Fibroblast of skin of right biceps (primary cell): Measurements from ENCODE around the gene STPG3.

Experiments used
- DNase-seq: peaks from one replicate; pipeline ENCODE4 v3.0.0-alpha.2; 2013

The STPG3 gene

DNA sequence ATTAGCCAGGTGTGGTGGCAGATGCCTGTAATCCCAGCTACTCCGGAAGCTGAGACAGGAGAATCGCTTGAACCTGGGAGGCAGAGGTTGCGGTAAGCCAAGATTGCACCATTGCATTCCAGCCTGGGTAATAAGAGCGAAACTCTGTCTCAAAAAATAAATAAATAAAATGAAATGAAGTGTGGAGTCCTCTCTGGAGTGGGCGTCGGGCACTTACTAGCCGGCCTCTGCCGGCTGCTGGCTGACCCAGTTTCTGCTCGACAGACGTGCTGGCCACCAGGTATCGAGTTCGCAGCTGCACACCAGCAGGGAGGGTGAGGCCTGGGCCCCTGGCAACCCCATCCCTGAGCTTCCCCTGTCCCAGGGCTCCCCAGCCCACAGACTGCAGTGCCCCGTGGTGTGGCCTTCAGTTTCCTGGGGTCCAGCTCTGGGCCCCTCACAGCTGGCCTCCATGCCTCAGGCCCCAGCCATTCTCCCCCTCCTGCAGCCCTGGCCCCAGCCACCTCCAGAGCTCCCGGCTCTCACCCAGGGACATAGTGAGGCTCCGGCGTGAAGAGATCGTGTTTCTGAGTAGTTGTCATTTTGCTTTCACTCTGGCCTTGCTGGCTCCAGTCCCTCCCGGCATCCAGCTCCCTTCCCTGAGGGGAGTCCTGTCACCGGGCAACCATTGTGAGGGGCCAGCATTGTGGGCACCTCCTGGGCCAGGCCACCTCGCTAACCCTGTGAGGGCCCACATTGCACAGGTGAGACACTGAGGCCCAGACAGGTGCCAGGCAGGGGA is 3.8 kb upstream of the STPG3 start:
- DNase-seq, result no peak

GRCh38 chr9:137247916-137248175 is 3.2 kb upstream of the STPG3 start:
- DNase-seq, result no peak

- DNase-seq, result no peak
These were observed 525 bp upstream of the STPG3 start for GRCh38 chr9:137250329-137251193.

- no peak for DNase-seq
These were observed 593 bp downstream of the STPG3 start for GRCh38 chr9:137251490-137252268.

- DNase-seq, result no peak
These were observed 1.7 kb downstream of the STPG3 start for GRCh38 chr9:137252555-137253506.

- DNase-seq, result no peak
These were observed 2.9 kb downstream of the STPG3 start for GRCh38 chr9:137253717-137254623.

DNA sequence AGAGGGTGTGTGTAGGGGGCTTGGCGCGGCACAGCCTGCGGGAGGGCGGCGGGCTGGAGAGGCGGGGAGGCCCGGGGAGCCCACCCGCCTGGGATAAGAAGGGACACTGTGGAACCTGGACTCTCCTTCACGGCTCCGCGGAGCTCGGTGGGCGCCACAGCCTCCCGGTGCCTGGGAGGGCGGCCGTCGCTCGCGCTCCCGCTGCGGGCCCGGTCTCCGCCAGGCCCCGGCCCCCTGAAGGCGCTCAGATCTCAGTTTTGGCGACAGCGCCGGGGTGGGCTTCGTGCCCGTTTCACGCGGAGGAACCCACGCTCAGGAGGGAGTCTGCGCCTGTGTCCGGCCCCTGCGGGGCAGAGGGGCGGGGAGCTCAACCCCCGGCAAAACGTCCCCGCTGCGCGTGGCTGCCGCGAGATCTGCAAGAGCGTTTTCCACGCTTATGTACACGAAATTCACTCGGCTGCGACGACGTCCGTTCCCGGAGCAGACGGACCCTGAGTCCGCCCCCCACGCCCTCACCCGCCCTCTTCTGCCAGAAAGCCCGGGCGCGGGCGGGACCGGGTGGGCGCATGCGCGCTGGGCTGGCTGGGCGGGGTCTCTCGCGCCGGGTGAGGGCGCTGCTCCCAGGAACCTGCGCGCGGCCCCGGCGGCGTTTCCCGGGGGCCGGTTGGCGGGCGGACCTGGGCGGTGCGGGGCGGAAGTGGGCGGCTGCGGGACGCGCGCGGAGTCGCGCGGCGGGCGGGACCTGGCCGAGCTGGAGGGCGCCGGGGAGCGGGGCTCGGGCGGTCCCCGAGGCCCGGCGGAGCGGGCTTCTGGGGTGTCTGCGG is 3.8 kb downstream of the STPG3 start, which contains the start of gene NELFB:
Gene NELFB, plus strand, starts transcription at position 704 of the 824 bp plus-strand sequence.
- DNase-seq, result peak; percentile 87

- DNase-seq, result peak; percentile 25
These were observed 4.5 kb downstream of the STPG3 start for GRCh38 chr9:137255448-137256114.

DNA sequence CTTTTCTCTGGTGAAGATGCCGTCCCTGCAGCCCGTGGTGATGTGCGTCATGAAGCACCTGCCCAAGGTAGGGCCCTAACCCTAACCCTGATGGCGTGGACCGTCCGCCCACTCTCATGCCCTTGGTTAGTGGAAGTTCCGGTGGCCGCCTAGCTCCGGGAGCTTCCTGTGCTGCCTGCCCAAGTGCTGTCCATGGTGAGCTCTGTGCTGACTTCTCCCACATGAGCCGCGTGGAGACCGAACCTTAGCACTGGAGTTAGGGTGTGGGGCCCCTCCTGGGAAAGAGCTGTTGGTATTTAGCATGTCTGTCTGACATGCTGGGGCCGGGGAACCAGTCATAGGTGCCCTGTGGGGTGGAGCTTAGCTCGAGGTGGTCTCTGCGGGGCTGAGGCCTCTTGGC is 5.3 kb downstream of the STPG3 start:
- DNase-seq, result no peak

DNA sequence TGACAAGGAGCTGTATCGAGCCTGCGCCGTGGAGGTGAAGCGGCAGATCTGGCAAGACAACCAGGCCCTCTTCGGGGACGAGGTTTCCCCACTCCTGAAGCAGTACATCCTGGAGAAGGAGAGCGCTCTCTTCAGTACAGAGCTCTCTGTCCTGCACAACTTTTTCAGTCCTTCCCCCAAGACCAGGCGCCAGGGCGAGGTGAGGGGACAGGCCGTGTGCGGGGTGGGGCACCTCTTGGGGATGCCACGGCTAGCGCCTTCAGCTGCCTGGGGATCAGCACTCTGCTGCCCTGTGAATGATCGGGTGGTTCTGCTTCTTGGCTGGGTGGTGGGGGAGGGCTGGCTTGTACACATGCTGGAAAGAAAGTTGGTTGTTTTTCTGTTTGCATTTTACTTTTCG is 5.8 kb downstream of the STPG3 start:
- DNase-seq, result no peak

DNA sequence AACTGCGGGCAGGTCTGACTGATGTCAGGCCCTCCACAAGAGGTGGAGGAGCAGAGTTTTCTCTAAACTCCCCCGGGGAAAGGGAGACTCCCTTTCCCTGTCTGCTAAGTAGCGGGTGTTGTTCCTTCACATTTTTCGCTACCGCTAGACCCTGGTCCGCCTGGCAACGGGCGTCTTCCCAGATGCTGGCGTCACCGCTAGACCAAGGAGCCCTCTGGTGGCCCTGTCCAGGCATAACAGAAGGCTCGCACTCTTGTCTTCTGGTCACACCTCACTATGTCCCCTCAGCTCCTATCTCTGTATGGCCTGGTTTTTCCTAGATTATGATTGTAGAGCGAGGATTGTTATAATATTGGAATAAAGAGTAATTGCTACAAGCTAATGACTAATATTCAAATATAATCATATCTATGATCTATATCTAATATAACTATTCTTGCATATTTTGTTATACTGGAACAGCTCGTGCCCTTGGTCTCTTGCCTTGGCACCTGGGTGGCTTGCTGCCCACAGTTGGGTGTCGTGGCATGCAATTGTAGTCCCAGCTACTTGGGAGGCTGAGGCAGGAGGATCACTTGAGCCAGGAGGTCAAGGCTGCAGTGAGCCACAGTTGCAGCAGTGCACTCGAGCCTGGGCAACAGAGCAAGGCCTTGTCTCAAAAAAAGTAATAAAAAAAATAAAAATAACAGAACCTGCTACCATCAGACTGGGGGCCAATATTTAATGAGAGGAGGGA is 11.3 kb downstream of the STPG3 start:
- DNase-seq, result peak; percentile 37

GRCh38 chr9:137262909-137263285 is 11.8 kb downstream of the STPG3 start:
- DNase-seq, result no peak

GRCh38 chr9:137263506-137263905 is 12.4 kb downstream of the STPG3 start:
- no peak for DNase-seq

DNA sequence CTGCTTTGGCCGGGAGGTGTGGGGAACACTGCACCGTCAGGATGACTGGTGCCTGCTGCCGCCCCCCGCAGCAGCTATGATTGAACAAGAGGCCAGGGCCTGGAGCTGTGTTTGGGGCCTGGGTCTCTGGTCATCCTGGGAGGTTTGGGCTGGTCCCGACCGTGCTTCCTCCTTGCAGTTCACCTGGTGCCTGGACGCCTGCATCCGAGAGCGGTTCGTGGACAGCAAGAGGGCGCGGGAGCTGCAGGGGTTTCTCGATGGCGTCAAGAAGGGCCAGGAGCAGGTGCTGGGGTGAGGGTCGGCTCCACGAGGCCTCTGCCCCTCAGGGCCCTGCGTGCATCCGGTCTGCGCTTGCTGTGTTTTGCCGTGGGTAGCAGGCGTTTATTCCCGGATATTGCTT is 13.0 kb downstream of the STPG3 start:
- DNase-seq, result no peak

DNA sequence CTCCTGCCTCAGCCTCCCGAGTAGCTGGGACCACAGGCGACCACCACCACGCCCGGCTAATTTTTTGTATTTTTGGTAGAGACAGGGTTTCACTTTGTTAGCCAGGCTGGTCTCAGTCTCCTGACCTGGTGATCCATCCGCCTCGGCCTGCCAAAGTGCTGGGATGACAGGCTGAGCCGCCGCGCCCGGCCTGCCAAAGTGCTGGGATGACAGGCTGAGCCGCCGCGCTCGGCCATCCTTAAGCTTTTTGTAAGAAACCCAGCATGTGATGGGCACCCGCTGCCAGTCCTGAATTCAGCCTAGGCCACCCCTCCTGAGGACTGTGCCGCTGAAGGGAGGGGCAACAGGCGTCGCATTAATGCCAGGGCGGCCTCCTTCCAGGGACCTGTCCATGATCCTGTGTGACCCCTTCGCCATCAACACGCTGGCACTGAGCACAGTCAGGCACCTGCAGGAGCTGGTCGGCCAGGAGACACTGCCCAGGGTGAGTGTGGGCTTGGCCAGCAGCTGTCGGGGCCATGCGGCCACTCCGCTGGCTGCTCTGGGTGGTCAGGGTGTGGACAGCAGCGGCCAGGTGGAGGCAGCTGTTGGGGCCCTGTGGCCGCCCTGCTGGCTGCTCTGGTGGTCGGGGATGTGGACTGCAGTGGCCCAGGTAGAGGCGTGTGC is 14.5 kb downstream of the STPG3 start:
- DNase-seq, result no peak

DNA sequence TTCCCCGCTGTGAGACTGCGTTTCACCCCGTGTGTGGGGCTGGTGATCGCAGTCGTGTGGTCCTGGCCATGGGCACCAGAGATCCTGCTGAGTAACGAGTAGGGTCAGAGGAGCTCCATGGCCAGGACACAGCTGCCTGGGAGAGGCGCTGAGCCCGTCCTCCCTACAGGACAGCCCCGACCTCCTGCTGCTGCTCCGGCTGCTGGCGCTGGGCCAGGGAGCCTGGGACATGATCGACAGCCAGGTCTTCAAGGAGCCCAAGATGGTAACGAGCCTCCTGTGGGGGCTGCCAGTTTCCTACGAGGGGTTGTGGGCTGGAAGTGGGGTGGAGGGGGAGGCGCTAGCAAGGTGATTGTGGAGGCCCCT is 15.1 kb downstream of the STPG3 start:
- no peak for DNase-seq

DNA sequence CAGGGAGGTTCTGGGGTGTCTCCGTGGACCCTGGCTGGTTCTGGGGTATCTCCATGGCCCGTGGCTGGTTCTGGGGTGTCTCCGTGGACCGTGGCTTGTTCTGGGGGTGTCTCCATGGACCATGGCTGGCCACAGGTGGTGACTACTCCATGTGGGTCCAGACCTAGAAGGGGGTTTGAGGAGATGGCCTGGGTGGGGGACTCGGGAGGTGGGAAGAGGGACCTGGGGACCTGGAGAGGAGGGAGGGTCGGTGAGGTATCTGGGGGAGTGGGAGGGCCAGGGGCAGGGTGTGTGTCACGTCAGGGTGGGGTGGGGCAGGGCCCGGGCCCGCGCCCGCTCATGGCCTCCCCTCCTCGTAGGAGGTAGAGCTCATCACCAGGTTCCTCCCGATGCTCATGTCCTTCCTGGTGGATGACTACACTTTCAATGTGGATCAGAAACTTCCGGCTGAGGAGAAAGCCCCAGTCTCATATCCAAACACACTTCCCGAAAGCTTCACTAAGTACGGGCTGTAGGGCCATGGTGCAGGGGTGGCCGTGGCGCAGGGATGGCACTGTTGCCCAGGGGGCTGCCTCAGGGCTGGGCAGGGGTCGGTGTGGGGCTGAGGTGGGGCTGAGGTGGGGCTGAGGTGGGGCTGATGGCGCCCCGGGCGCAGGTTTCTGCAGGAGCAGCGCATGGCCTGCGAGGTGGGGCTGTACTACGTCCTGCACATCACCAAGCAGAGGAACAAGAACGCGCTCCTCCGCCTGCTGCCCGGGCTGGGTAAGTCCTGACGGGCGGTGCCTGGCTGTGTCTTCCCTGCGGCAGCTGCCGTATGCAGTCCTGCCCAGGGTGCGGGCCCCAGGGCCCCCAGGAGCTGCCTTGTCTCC is 15.7 kb downstream of the STPG3 start:
- DNase-seq, result no peak
